Neutrophil (primary cell): Measurements from ENCODE around the gene TASOR2.

Experiments
- H3K27ac ChIP-seq: fragments of 200-600 bp; sonication (generic); 2 replicates; pipeline ENCODE4 v1.5.1; 2016; ENCODE audit warnings: mild to moderate bottlenecking, moderate library complexity
- H3K27me3 ChIP-seq: fragments of 200-600 bp; sonication (generic); 2 replicates; pipeline ENCODE4 v1.6.0; 2016; ENCODE audit warnings: mild to moderate bottlenecking
- H3K36me3 ChIP-seq: fragments of 200-600 bp; sonication (generic); 2 replicates; pipeline ENCODE4 v1.5.1; 2017
- H3K4me1 ChIP-seq, 2 experiments: fragments of 200-600 bp in 1 of 2; sonication (generic) in 1 of 2; 1 replicate in 1 of 2; 2 replicates in 1 of 2; pipeline versions ENCODE4 v1.5.1 to v1.6.1; 2013 to 2016; ENCODE audit warnings: low read depth in 1 of 2, low read length in 1 of 2, mild to moderate bottlenecking in 1 of 2, moderate library complexity in 1 of 2; ENCODE audit not compliant: control insufficient read depth in 1 of 2, insufficient read depth in 1 of 2
- H3K4me3 ChIP-seq, 2 experiments: fragments of 200-600 bp in 1 of 2; sonication (generic) in 1 of 2; 1 replicate in 1 of 2; 2 replicates in 1 of 2; pipeline ENCODE4 v1.5.1; 2013 to 2016; ENCODE audit warnings: low read depth in 1 of 2, low read length in 1 of 2, mild to moderate bottlenecking in 1 of 2, moderate library complexity in 1 of 2
- H3K9me3 ChIP-seq: fragments of 200-600 bp; sonication (generic); 2 replicates; pipeline ENCODE4 v1.5.1; 2016
- CTCF ChIP-seq: fragments of 200-600 bp; sonication (generic); IDR thresholded peaks from 2 replicates; pipeline ENCODE4 v1.5.1; 2016; ENCODE audit warnings: antibody characterized with exemption

Gene TASOR2

GRCh38 chr10:5692461-5693358, 8.1 kb downstream of the TASOR2 start:
- peaks cover 27 to 36% of the 10 kb centered on the region in 2 experiments for H3K4me1 ChIP-seq
- H3K9me3 ChIP-seq: no peaks in the 10 kb centered on the region
- no peaks in the 10 kb centered on the region for H3K27me3 ChIP-seq
- no peaks in the 10 kb centered on the region for H3K36me3 ChIP-seq
- H3K27ac ChIP-seq: peak overlapping the region; percentile 77
- H3K4me3 ChIP-seq: peak overlapping the region; percentile 40 to 59
- TF ChIP-seq CTCF: no peak

- H3K4me3 ChIP-seq: no peak overlapping the region
- no peaks in the 10 kb centered on the region for H3K36me3 ChIP-seq
- peaks cover 27 to 36% of the 10 kb centered on the region in 2 experiments for H3K4me1 ChIP-seq
- no peaks in the 10 kb centered on the region for H3K9me3 ChIP-seq
- no peak for TF ChIP-seq CTCF
- H3K27ac ChIP-seq: no peak overlapping the region
- no peaks in the 10 kb centered on the region for H3K27me3 ChIP-seq
These were observed 9.9 kb downstream of the TASOR2 start for GRCh38 chr10:5694573-5694972.

GRCh38 chr10:5697342-5697741, 12.7 kb downstream of the TASOR2 start:
- H3K36me3 ChIP-seq: no peaks in the 10 kb centered on the region
- H3K9me3 ChIP-seq: no peaks in the 10 kb centered on the region
- no peaks in the 10 kb centered on the region for H3K27me3 ChIP-seq
- peaks cover 24 to 31% of the 10 kb centered on the region in 2 experiments for H3K4me1 ChIP-seq
- no peak for TF ChIP-seq CTCF
- H3K4me3 ChIP-seq: no peak overlapping the region
- H3K27ac ChIP-seq: no peak overlapping the region

GRCh38 chr10:5698062-5698461, 13.4 kb downstream of the TASOR2 start:
- Histone ChIP-seq H3K9me3 (no peaks in the 10 kb centered on the region), H3K27me3 (no peaks in the 10 kb centered on the region), H3K4me3 (no peak overlapping the region), H3K27ac (no peak overlapping the region), H3K36me3 (no peaks in the 10 kb centered on the region), H3K4me1 (peaks cover 19 to 24% of the 10 kb centered on the region in 2 experiments)
- TF ChIP-seq CTCF: no peak

- no peaks in the 10 kb centered on the region for H3K9me3 ChIP-seq
- no peak for TF ChIP-seq CTCF
- H3K27me3 ChIP-seq: no peaks in the 10 kb centered on the region
- H3K4me1 ChIP-seq: peaks cover 0 to 7% of the 10 kb centered on the region in 2 experiments
- H3K27ac ChIP-seq: no peak overlapping the region
- no peaks in the 10 kb centered on the region for H3K36me3 ChIP-seq
- no peak overlapping the region for H3K4me3 ChIP-seq
These were observed 23.7 kb downstream of the TASOR2 start for GRCh38 chr10:5708356-5708755.
